ENCODE data around the gene SLC30A3. TPM values are rescaled to one million over a fixed set of nuclear protein-coding genes. Genes with fewer than 3 reads are reported as not detected.

The SLC30A3 gene
- total and polyA plus RNA-seq, 10 of the 15 experiments (the other 5 are each of a cell fraction or from before 2014, with no cell fraction given): 0.23 TPM; not detected in 9

- Histone ChIP-seq H3K9me3 (replicated peaks; ENCODE audit: control insufficient read depth, insufficient read depth, low read length) (no peaks in the 10 kb centered on the region), H3K27me3 (replicated peaks in 1 of 2; ENCODE audit: control insufficient read depth in 2 of 2, insufficient read depth in 2 of 2, low read length in 1 of 2) (no peaks in the 10 kb centered on the region), H3K27ac (ENCODE audit: control insufficient read depth, insufficient read depth) (no peak overlapping the region), H3K4me2 (ENCODE audit: control insufficient read depth, insufficient read depth) (no peak overlapping the region), H4K20me1 (ENCODE audit: control insufficient read depth, insufficient read depth) (no peaks in the 10 kb centered on the region), H3K9ac (ENCODE audit: control insufficient read depth, insufficient read depth, low read length) (no peak overlapping the region), H3K4me1 (ENCODE audit: control insufficient read depth, insufficient read depth, low read length) (no peaks in the 10 kb centered on the region), H2AFZ (ENCODE audit: control insufficient read depth, low read depth, low read length) (no peak overlapping the region), H3K36me3 (ENCODE audit: control insufficient read depth in 2 of 2, insufficient read depth in 2 of 2, low read length in 1 of 2) (peaks cover 38 to 61% of the 10 kb centered on the region in 2 experiments), H3K4me3 (no peak overlapping the region), H3K79me2 (ENCODE audit: control insufficient read depth, insufficient read depth, low read length) (no peaks in the 10 kb centered on the region)
- ATAC-seq: no peak
- ChIA-PET POLR2A (interaction anchor here (0.6 kb wide), 1 partner anchor 282 kb away, joined by 4 read pairs; no protein-coding TSS in a partner anchor), RAD21 (ENCODE audit: unreplicated experiment) (no interaction called here), CTCF (interaction anchor here (1.0 kb wide), 1 partner anchor 9 kb away, joined by 3 read pairs; no protein-coding TSS in a partner anchor), SMC1A (ENCODE audit: uncharacterized antibody, unreplicated experiment) (interaction anchor here (0.7 kb wide), 1 partner anchor 61 kb away, joined by 3 read pairs; no protein-coding TSS in a partner anchor)
- DNase-seq (ENCODE audit: low read depth, low spot score): no peak
- no TSS peak for BruUV-seq (replicated peaks)
- FAIRE-seq: no peak
- intact Hi-C loops (cut with micrococcal nuclease; ENCODE audit: unreplicated experiment) (no loop called here), in situ Hi-C loops (cut with MboI) (no loop called here)
- WGBS (ENCODE audit: insufficient coverage, insufficient replicate concordance, low lambda C conversion rate, missing lambda C conversion rate): 85% methylated on average over 24 of the region's 24 CpGs
- TF ChIP-seq MLLT1 (IDR thresholded peaks at IDR 0.05) (no peak), BMI1 (IDR thresholded peaks at IDR 0.05; ENCODE audit: borderline replicate concordance) (no peak), NFIC (IDR thresholded peaks at IDR 0.05; ENCODE audit: low read depth, low read length) (no peak), ZNF207 (IDR thresholded peaks at IDR 0.05; ENCODE audit: borderline replicate concordance) (no peak), TAF1 (IDR thresholded peaks at IDR 0.05; ENCODE audit: borderline replicate concordance, low read depth, low read length) (no peak), IKZF1 (conservative IDR thresholded peaks at IDR 0.05) (no peak), USF2 (IDR thresholded peaks at IDR 0.05; ENCODE audit: borderline replicate concordance, low read depth, low read length) (no peak), E2F8 (IDR thresholded peaks at IDR 0.05; ENCODE audit: low read depth, partially characterized antibody) (no peak), ZNF592 (IDR thresholded peaks at IDR 0.05) (no peak), SIX5 (IDR thresholded peaks at IDR 0.05; ENCODE audit: low read depth, low read length, severe bottlenecking) (no peak)
Observed at GRCh38 chr2:27241761-27242613, 20.9 kb downstream of the SLC30A3 start.

Measured in GM12878 (cell line).